Cardiac septum (tissue), 1 donor: ENCODE results near the gene FBN1. TPM values are rescaled to one million over a fixed set of nuclear protein-coding genes. Genes with fewer than 3 reads are reported as not detected.

Experiments used
- DNase-seq: peaks from one replicate; pipeline ENCODE4 v3.0.0-alpha.2; 2020; ENCODE audit warnings: low spot score
- intact Hi-C: fragments of 100-400 bp; cut with DNase I; formaldehyde crosslinking; loops from one replicate; pipeline ENCODE4 v1.14.0; 2022
- total RNA-seq: library from RNA; stranded (reverse); fragmentation: NEBNext Ultra II Directional; extraction: Animal tissue kit (Norgen Biotek cat#: 25700); gene quantifications from one replicate; pipeline ENCODE4 v1.2.1, GENCODE V29; 2021
- donor health status: DM: no; HTN: no; CAD: no.

Gene FBN1
- total RNA-seq, 1 donor from 2014 or later, result 32.1 TPM

DNA sequence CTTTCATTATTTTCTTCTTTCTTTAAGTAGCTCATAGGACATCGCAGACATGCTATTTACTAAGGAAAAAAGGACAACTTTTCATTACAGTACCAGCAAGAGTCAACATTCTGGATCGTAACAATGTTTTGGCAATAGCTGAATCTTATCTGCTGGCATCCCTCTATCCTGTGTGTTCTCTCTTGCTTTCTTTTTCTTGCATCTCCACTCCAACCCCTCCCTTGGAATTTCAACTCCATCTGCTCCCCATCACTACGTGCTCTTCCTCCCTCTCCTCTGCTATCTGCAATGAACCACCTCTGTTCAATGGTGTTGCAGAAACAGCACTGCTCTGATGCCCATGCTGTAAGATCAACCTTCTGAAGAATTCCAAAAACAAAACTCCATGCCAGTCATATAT lies 106.6 kb downstream of the FBN1 start:
- intact Hi-C loops, result loop anchor here (5.0 kb wide), 1 partner anchor 63 kb away; no protein-coding TSS in a partner anchor
- DNase-seq, result no peak

DNA sequence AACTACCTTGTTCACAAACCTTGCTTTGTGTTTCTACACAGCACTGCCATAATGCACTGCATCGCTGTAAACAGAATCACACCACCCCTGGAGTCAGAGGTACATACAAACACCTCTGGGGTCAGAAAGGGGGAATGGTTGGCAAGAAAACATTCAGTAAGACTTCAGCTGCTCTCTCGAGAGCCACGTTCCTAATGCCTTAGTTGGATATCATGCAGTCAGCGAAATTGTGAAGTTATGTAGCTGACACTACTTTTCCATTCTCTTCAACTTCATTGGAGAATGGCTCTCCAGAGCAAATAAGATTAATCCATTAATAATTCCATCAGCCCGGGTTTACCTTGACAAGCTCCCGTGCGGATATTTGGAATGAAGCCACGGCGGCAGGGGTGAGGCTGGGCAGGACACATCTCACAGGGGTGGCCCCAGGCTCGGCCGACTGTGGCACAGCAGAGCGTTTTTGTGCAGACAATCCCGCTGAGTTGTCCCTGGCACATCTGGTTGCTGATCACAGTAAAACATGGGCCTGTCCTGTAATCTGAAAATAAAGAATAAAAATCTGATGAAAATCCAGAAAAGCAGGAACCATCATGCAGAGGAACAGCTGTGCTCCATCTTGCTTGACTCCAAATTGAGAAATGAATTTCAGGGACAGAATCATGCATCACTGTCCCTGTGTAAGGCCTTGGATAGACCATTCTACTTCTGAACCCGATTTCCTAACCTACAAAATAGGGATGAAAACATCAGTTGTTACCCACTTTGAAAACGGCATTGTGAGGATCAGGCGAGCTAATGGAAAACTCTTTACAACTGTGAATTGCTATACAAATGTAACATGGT lies 108.0 kb downstream of the FBN1 start:
- intact Hi-C loops, result loop anchor here (5.0 kb wide), 1 partner anchor 65 kb away; no protein-coding TSS in a partner anchor
- DNase-seq, result no peak

DNA sequence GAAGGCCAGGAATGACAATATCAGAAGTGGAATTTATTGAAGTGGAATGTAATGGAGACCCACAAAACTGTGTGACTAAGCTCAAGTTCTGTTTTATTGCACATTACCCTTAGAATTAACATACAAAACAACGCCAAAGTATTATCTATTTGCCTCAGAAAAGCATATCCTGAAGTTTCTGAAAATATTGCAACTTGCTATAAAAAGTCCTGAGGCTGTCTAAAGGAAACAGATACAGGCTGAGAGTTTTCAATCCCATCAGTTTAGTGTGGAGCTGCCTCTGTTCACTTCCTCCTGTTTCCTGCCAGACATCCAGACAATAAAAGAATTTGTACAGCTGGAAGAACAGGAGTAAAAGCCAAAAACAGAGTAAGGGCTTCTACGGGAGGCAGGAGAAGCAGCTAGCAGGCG lies 108.8 kb downstream of the FBN1 start:
- intact Hi-C loops, result loop anchor here (5.0 kb wide), 1 partner anchor 66 kb away; no protein-coding TSS in a partner anchor
- no peak for DNase-seq

DNA sequence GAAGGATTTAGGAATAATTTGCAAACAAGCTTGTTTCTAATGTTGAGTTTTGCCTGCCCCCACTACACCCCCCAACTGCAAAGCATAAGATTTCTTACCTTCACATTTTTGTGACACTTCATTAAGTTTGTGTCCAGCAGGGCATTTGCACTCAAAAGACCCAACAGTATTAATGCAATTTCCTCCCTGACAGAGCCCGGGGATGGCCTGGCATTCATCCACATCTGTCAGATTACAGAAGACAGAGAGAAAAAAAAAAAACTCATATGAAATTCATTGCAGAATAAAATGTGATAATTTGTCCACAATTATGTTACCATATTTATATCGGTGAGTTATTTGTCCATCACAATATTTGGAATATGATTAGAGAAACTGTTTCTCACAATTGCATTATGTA lies 111.5 kb downstream of the FBN1 start:
- no peak for DNase-seq
- intact Hi-C loops, result no loop called here

DNA sequence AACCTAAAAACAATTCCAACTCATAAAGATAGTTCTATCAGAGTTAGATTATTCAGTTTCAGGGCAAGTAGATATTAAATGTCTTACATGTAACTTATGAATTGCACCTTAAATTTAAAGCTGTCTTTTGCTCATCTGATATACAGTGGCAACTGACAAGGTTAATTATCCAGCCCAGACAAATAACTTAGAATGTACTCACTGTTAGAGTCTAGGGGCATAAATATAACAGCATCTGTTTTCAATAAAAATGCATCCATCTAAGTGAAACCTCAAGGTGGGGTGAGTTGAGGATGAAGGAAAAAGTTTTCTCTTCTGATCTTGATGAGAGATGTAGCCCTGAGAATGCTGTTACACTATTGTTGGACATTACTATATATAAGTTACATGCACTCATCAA lies 112.6 kb downstream of the FBN1 start:
- intact Hi-C loops, result no loop called here
- no peak for DNase-seq

DNA sequence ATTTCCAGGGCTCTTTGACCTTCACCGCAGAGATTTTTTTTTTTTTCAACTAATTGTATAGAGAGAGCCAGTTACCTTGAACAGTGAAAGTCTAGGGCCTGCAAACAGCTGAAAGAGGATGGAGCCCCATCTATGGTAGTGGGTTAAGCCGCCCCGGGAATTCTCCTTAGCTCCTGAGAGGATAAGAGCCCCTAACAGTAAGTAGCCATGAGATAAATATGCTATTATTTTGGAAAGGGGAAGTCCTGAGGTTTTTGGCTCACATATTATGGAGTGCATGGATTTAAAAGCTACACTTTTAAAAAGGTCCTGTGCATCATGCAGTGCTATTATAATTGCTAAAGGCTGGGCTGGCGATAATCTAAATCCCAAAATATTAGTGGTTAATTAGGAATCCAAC lies 115.0 kb downstream of the FBN1 start:
- no peak for DNase-seq
- intact Hi-C loops, result no loop called here

DNA sequence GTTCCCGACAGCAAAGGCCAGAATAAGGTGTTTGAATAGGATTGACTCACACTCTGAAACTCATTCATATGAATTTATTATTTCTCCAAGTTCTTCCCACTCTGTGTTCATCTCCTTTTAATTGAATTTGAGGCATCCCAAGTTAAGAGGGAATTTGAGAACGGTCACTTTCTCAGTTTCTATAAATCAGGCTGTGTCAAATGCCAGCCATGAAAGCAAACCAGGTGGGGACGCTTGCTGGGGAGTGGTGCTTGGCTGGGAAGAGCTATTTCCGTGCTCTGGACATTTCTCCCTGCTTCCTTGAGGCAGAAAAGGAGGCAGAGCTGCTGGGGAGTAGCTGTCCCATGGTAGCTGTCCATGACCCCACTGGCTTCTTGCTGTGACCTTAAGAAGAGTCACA lies 116.6 kb downstream of the FBN1 start:
- DNase-seq, result no peak
- intact Hi-C loops, result no loop called here

DNA sequence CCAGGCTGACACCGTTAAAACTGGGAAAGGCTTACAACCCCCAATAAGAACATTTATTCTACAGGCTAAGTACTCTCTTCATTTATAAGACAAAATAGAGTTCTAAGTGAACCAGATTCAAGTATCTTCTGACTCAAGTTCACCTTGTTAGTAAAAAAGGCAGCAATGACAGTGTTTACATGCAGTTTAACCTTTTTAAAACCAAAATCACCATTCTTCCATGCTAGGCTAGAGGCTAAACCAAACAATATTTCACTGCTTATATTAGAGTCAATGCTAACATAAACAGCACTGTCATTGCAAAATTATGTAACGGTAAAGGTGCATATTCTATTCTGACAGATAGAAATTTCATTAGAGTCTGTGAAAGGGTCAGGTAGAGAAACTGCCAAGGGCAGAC lies 118.0 kb downstream of the FBN1 start:
- no peak for DNase-seq
- intact Hi-C loops, result no loop called here

DNA sequence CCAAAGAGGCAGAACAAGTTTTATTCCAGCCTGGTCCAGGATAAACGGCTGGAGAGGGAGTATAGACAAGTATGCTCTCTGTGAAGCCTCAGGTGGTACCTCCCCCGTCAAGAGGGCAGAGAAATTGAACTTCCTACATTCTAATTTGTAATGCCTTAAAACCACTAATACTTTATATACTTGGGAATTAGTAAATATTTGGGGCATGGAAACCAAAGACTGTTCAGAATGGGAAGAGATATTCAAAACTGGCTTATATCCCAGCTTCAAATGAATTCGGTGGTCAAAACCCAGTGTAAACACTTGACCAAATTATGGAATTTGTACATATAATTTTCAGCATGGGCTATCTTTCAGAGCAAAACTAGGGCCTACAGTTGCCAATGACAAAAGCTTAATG lies 122.6 kb downstream of the FBN1 start:
- intact Hi-C loops, result no loop called here
- no peak for DNase-seq

DNA sequence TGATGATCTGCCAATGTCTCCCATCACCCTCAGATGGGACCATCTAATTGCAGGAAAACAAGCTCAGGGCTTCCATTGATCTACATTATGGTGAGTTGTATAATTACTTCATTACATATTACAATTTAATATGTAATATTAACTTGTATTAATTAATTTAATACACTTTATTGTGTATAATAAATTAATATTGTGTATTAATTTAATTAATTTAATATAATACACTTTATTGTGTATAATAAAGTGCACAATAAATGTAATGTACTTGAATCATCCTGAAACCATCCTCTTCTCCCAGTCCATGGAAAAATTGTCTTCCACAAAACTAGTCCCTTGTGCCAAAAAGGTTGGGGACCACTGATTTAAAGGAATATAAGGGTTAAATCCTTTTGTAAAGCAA lies 123.4 kb downstream of the FBN1 start:
- DNase-seq, result no peak
- intact Hi-C loops, result no loop called here

DNA sequence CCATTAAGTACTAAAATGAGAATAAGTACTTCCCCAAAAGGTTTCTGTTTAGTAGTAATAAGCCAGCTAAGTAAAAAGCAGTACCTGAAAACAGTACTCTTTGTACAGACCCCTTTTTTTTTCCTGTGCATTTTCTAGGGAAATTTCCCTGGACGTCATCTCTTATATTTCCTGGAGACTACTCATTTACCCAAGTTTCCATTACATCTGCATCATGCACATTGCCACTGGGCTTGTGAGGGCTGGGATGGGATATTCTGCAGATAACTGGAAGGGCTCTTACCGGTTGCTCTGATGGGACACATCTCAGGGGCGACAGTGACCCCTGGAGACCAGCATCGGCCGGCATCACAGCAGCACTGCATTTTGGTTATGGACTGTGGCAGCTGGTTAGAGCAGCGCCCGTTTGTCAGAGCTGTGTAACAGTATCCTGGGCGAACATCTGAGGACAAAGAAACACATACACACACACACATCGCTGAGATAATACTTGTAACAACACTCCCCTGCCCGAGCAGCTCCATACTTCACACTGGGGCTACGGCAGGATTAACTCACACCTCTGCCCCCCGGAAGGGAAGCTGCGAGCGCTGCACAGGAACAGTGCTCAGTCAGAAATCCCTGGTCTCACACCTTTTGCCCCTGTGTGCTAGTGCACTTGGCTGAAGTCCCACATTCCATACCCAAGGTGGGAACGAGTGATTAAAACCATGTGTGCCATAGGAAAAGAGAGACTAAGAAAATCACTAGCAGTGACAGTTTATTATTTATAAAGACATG lies 124.9 kb downstream of the FBN1 start:
- no peak for DNase-seq
- intact Hi-C loops, result no loop called here

DNA sequence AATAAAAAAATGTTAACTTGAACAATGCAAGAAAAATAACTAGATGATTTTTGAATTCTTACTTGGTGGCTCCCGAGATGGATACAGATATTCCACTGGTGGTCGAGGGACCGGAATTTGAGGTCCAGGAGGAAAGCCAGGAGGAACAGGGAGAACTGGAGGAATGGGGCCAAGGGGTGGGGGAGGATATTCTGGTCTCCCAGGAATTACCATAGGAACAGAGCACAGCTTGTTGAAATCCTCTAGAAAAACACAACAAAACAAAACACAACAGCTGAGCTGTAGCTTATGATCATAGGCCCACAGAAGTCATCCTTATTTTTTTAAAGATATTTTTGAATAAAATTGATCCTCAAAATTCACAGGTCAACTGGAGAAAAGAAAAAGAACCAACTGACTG lies 129.4 kb downstream of the FBN1 start:
- intact Hi-C loops, result no loop called here
- DNase-seq, result no peak

DNA sequence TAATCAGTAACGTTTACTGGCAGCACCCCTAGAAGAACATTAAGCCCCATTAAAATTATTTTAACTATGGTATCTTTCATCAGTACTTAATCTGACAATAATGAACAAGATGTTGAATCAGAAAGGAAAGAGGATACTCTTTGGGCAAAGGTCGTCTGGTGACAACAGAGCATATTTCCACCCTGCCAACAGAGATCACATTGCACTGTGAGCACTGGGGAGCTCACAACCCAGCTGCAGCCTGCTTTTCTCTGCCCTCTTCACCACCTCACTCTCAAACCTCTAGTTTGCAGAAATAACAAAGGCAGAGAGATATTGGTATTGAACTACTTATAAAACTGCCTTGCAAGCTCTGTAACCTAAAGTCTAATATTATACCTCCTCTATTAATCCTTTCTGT lies 130.0 kb downstream of the FBN1 start:
- intact Hi-C loops, result no loop called here
- no peak for DNase-seq

DNA sequence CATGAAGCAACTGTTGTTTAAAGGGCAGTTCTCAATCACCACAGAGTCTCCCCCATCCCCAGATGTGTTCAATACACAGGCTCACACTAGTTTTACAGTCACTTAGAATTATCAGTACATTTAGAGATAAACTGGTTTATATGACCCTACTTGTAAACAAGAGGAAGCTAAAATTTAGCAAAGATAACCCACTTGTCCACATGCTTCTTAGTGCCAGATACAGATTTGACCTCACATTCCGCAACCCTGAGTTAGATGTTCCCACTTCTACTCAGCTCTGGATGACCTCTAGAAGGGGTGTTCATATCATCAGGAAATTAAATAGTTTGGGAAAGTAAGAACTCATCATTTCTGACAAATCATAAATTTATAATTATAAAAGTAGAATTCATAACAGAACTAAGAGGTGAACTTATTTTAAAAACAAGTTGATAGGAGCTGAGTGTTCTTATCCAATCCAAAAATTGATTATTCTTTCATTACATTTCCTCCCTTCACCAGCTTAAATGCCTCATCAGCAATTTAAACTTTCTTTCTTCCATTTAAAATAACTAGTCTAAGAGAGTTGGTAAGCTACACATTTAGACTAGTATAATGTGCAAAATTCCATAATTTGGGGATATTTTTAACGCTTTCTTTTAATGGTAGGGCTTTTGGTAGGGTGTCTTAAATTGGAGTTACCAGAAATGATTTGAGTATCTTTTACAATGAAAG lies 131.2 kb downstream of the FBN1 start:
- DNase-seq, result no peak
- intact Hi-C loops, result no loop called here

DNA sequence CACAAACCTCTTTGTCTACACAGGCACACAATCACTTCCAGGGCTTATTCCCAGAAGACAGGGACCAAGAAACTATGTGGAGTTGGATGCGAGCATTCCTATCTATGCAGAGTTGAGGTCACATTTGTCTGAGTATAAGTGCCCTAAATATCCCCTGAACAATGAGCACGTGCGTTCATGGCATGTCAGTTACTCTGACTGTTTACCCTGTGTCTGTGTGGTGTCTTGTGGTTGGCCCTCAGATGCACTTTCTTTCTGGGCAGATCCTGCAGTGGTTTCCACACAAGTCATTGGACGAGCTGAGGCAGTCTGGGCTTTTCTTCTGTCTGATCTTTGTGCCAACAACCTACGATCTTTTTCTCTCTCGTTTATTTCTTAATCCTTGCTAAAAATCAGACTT lies 134.5 kb downstream of the FBN1 start:
- intact Hi-C loops, result no loop called here
- no peak for DNase-seq

DNA sequence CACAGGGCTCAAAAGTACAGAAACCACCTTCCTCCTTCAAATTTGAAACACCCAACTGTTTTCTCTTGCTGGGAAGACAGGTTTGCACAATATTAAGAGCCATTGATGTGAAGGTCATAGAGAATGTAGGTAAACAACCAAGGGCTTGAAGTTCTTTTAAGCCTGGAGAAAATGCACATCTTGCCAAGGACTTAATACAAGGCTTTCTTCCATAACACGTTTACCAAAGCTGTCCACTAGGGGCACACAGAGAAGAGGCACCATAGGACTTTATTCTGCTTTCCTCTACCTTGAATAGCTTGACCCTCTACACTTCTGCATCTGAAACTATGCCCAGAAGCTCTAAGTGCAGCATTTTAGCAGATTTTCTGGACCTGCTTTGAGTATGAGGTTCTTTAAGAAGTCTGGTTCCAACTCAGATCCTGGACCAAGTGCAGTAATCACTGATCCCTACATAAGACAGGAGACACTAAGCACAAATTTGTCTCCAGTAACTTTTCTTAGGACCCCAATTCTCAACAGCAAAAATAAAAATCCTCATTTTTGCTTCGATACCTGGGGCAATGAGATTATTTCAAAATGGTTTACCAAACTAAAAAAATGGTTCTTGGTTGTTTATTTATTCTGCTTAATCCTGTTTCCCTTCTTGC lies 138.0 kb downstream of the FBN1 start:
- intact Hi-C loops, result loop anchor here (10.0 kb wide), 2 partner anchors 63 to 137 kb away; partner anchors contain the start of gene FBN1
- no peak for DNase-seq

DNA sequence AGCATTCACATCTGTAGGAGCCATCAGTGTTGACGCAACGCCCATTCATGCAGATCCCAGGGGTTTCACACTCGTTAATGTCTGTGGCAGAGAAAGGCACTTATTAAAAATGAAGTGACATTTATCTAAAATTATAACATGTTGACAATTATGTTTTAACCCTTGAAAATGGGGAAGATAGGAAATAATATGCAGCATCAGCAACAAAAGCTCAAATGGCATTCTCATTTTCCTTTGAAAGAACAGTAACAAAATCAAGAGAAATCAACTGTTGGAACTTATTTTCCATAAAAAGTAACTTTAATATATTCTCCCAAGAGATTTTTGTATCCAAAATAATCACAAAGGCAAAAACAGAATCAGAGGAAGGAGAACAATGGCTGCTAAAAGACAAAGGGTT lies 140.4 kb downstream of the FBN1 start:
- DNase-seq, result no peak
- intact Hi-C loops, result loop anchor here (10.0 kb wide), 2 partner anchors 60 to 140 kb away; partner anchors contain the start of gene FBN1

DNA sequence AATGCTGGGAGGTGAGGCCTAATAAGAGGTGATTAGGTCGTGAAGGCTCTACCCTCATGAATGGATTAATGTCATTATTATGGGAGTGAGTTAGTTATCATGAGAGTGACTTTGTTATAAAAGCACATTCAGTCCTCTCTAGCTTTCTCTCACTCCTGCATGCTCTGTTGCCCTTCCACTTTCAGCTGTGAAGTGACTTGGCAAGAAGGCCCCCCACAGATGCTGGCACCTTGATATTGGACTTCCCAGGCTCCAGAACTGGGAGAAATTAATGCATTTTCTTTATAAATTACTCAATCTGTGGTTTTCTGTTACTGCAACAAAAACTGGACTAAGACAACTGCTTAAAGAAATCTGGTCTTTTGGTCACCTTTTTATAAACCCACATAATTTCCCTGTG lies 144.3 kb downstream of the FBN1 start:
- intact Hi-C loops, result loop anchor here (10.0 kb wide), 2 partner anchors 56 to 144 kb away; partner anchors contain the start of gene FBN1
- DNase-seq, result no peak

DNA sequence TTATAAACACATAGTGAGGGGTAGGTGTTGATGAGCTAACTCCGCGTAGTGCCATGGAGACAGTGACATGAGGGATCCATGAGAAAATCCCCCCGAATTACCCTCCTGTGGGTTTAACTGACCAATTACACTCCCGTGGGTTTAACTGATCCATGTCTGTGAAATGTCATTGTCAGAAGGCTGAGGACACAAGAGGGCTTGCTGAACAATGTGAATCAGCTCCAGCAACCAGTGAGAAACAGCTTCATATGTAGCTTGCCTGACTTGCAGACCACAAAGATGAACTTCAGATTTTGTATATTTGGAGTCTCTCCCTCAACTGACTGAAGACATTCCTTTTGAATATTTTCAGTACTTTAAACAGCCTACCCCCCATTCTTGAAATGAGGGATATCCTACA lies 144.9 kb downstream of the FBN1 start:
- intact Hi-C loops, result loop anchor here (10.0 kb wide), 2 partner anchors 56 to 144 kb away; partner anchors contain the start of gene FBN1
- no peak for DNase-seq
